ENCODE data around the gene MRPL38. TPM values are rescaled to one million over a fixed set of nuclear protein-coding genes. Genes with fewer than 3 reads are reported as not detected.
"Not testable (repeated sequence)": the region's sequence is repeated elsewhere in the genome, so short reads cannot be mapped to it uniquely, and the experiment has no call there.

The MRPL38 gene
- total and polyA plus RNA-seq, 2 donors (not counting 1 experiment from before 2014, with no cell fraction given) = 126 to 127 TPM

DNA sequence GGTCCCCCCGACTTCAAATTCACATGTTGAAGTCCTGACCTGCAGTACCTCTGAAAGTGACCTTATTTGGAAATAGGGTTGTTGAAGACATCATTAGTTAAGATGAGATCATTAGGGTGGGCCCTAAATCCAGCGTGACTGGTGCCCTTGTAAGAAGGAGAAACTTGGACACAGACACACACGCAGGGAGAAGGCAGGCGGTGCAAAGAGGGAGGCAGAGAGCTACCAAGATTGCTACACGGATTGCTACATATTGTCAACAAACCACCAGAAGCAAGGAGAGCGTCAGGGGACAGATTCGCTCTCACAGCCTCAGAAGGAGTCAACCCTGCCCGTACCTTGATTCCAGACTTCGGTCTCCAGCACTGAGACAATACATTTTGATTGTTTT, 42.8 kb downstream of the MRPL38 start:
- Histone ChIP-seq H2AFZ (ENCODE audit: insufficient read depth, low read depth, low read length, poor library complexity, severe bottlenecking) (no peak overlapping the region), H3K27me3 (replicated peaks in 1 of 4; ENCODE audit: control extremely low read depth in 1 of 4, control insufficient read depth in 3 of 4, insufficient read depth in 4 of 4, low read length in 3 of 4) (no peaks in the 10 kb centered on the region), H3K9ac (ENCODE audit: low read length) (no peak overlapping the region), H3K4me3 (ENCODE audit: control extremely low read depth in 1 of 5, extremely low read depth in 1 of 5, insufficient read depth in 1 of 5, low read depth in 2 of 5, low read length in 4 of 5) (no peak overlapping the region), H3K4me1 (ENCODE audit: control insufficient read depth in 2 of 2, insufficient read depth in 2 of 2, low read length in 2 of 2) (peaks cover 33 to 47% of the 10 kb centered on the region in 2 donors), H3K27ac (ENCODE audit: low read length in 2 of 2) (no peak overlapping the region), H3K79me2 (ENCODE audit: control insufficient read depth, insufficient read depth, low read length) (no peaks in the 10 kb centered on the region), H3K4me2 (replicated peaks; ENCODE audit: low read depth, low read length, poor library complexity, severe bottlenecking) (no peak overlapping the region), H4K20me1 (ENCODE audit: control insufficient read depth, insufficient read depth, low read length, poor library complexity, severe bottlenecking) (no peaks in the 10 kb centered on the region), H3K36me3 (replicated peaks in 1 of 2; ENCODE audit: control extremely low read depth in 1 of 2, control insufficient read depth in 1 of 2, extremely low read depth in 1 of 2, insufficient read depth in 2 of 2, low read length in 1 of 2) (no peaks in the 10 kb centered on the region), H3K9me3 (ENCODE audit: control extremely low read depth in 1 of 3, control insufficient read depth in 2 of 3, insufficient read depth in 1 of 3, low read length in 2 of 3) (no peaks in the 10 kb centered on the region)
- 95% methylated on average over 6 of the region's 9 CpGs for WGBS (ENCODE audit: insufficient coverage)
- TF ChIP-seq, protein P1, sequence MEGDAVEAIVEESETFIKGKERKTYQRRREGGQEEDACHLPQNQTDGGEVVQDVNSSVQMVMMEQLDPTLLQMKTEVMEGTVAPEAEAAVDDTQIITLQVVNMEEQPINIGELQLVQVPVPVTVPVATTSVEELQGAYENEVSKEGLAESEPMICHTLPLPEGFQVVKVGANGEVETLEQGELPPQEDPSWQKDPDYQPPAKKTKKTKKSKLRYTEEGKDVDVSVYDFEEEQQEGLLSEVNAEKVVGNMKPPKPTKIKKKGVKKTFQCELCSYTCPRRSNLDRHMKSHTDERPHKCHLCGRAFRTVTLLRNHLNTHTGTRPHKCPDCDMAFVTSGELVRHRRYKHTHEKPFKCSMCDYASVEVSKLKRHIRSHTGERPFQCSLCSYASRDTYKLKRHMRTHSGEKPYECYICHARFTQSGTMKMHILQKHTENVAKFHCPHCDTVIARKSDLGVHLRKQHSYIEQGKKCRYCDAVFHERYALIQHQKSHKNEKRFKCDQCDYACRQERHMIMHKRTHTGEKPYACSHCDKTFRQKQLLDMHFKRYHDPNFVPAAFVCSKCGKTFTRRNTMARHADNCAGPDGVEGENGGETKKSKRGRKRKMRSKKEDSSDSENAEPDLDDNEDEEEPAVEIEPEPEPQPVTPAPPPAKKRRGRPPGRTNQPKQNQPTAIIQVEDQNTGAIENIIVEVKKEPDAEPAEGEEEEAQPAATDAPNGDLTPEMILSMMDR (IDR thresholded peaks at IDR 0.05) = no peak
- no peak for TF ChIP-seq EZH2 (IDR thresholded peaks at IDR 0.05; ENCODE audit: borderline replicate concordance, insufficient read depth, low read depth, low read length, poor library complexity, severe bottlenecking)
- Mint-ChIP-seq H3K4me1 (peaks cover 40% of the 10 kb centered on the region), H3K27ac (peak overlapping the region; percentile 82), H3K4me3 (no peak overlapping the region), H3K27me3 (no peaks in the 10 kb centered on the region), H3K9me3 (ENCODE audit: insufficient read depth) (no peaks in the 10 kb centered on the region)
- POLR2A ChIA-PET = interaction anchor here (1.9 kb wide), 1 partner anchor 14 kb away, joined by 6 read pairs; no protein-coding TSS in a partner anchor
- ATAC-seq (ENCODE audit: low read depth) (no peak), DNase-seq (no peak)
- CTCF ChIA-PET = interaction anchor here (0.7 to 5.4 kb wide), 12 partner anchors 10 to 106 kb away, joined by 3 to 50 read pairs (median 4); partner anchors contain the start of genes TRIM47, TRIM65 and UNC13D
- intact Hi-C loops (cut with micrococcal nuclease) = no loop called here

GRCh38 chr17:75859358-75859757, 45.3 kb downstream of the MRPL38 start:
- ATAC-seq (ENCODE audit: low read depth); H3K36me3 ChIP-seq (replicated peaks in 1 of 2; ENCODE audit: control extremely low read depth in 1 of 2, control insufficient read depth in 1 of 2, extremely low read depth in 1 of 2, insufficient read depth in 2 of 2, low read length in 1 of 2); H3K9me3 Mint-ChIP-seq (ENCODE audit: insufficient read depth); DNase-seq; H3K27me3 Mint-ChIP-seq; H3K4me2 ChIP-seq (replicated peaks; ENCODE audit: low read depth, low read length, poor library complexity, severe bottlenecking); H4K20me1 ChIP-seq (ENCODE audit: control insufficient read depth, insufficient read depth, low read length, poor library complexity, severe bottlenecking); H3K4me3 ChIP-seq (ENCODE audit: control extremely low read depth in 1 of 5, extremely low read depth in 1 of 5, insufficient read depth in 1 of 5, low read depth in 2 of 5, low read length in 4 of 5); H2AFZ ChIP-seq (ENCODE audit: insufficient read depth, low read depth, low read length, poor library complexity, severe bottlenecking); H3K9ac ChIP-seq (ENCODE audit: low read length); H3K27me3 ChIP-seq (replicated peaks in 1 of 4; ENCODE audit: control extremely low read depth in 1 of 4, control insufficient read depth in 3 of 4, insufficient read depth in 4 of 4, low read length in 3 of 4); H3K9me3 ChIP-seq (ENCODE audit: control extremely low read depth in 1 of 3, control insufficient read depth in 2 of 3, insufficient read depth in 1 of 3, low read length in 2 of 3): not testable (repeated sequence)
- ChIA-PET CTCF (interaction anchor here (1.0 to 5.4 kb wide), 8 partner anchors 12 to 526 kb away, joined by 3 to 50 read pairs (median 6); partner anchors contain the start of genes MRPL38, SPHK1, TRIM47 and TRIM65), POLR2A (interaction anchor here (1.6 to 1.7 kb wide), 4 partner anchors 15 to 79 kb away, joined by 4 to 11 read pairs (median 8); partner anchors contain the start of genes TRIM65 and UNC13D)
- H3K79me2 ChIP-seq (ENCODE audit: control insufficient read depth, insufficient read depth, low read length) = peaks cover 19% of the 10 kb centered on the region
- H3K4me1 Mint-ChIP-seq = peaks cover 38% of the 10 kb centered on the region
- H3K27ac Mint-ChIP-seq = peak overlapping the region; percentile 55
- peak overlapping the region; percentile 32 for H3K4me3 Mint-ChIP-seq
- peak overlapping the region; percentile 68 to 81 for H3K27ac ChIP-seq (ENCODE audit: low read length in 2 of 2)
- H3K4me1 ChIP-seq (ENCODE audit: control insufficient read depth in 2 of 2, insufficient read depth in 2 of 2, low read length in 2 of 2) = peaks cover 36 to 55% of the 10 kb centered on the region in 2 donors
- intact Hi-C loops (cut with micrococcal nuclease) = loop anchor here (5.0 to 10.0 kb wide), 2 partner anchors 195 to 243 kb away; partner anchors contain the start of genes EXOC7, RECQL5 and SAP30BP
- 100% methylated on average over 2 of the region's 10 CpGs for WGBS (ENCODE audit: insufficient coverage)
